ENCODE data around the gene PAPOLB. TPM values are rescaled to one million over a fixed set of nuclear protein-coding genes. Genes with fewer than 3 reads are reported as not detected.

PAPOLB gene
- total RNA-seq, 3 donors from 2014 or later (not counting 1 experiment from before 2014, with no cell fraction given) = 0.14 to 0.36 (median 0.20) TPM

- 83% methylated on average over 22 of the region's 22 CpGs for WGBS (ENCODE audit: insufficient coverage)
- no peaks in the 10 kb centered on the region for H3K9me3 Mint-ChIP-seq
Measured at GRCh38 chr7:4842319-4843064, 19.3 kb downstream of the PAPOLB start.

GRCh38 chr7:4841836-4842235 lies 20.0 kb downstream of the PAPOLB start:
- no peak overlapping the region for H3K27ac Mint-ChIP-seq
- ATAC-seq (no peak), DNase-seq (no peak)
- H3K27me3 Mint-ChIP-seq (ENCODE audit: low read depth in 2 of 2) = peaks cover 0 to 9% of the 10 kb centered on the region in 2 donors
- no peaks in the 10 kb centered on the region for H3K9me3 Mint-ChIP-seq
- WGBS (ENCODE audit: insufficient coverage) = 91% methylated on average over 13 of the region's 13 CpGs
- peaks cover 2% of the 10 kb centered on the region for H3K27me3 ChIP-seq (ENCODE audit: control insufficient read depth, insufficient read depth, low read length)
- intact Hi-C loops (cut with micrococcal nuclease) = no loop called here
- H3K4me1 ChIP-seq (ENCODE audit: control insufficient read depth, insufficient read depth, low read length) = no peaks in the 10 kb centered on the region
- peaks cover 0 to 5% of the 10 kb centered on the region in 2 donors for H3K4me1 Mint-ChIP-seq
- no peaks in the 10 kb centered on the region for H3K9me3 ChIP-seq (ENCODE audit: control insufficient read depth, insufficient read depth, low read length)
- no peaks in the 10 kb centered on the region for H3K36me3 Mint-ChIP-seq
- H3K27ac ChIP-seq (ENCODE audit: low read length) = no peak overlapping the region
- TF ChIP-seq, protein P1, sequence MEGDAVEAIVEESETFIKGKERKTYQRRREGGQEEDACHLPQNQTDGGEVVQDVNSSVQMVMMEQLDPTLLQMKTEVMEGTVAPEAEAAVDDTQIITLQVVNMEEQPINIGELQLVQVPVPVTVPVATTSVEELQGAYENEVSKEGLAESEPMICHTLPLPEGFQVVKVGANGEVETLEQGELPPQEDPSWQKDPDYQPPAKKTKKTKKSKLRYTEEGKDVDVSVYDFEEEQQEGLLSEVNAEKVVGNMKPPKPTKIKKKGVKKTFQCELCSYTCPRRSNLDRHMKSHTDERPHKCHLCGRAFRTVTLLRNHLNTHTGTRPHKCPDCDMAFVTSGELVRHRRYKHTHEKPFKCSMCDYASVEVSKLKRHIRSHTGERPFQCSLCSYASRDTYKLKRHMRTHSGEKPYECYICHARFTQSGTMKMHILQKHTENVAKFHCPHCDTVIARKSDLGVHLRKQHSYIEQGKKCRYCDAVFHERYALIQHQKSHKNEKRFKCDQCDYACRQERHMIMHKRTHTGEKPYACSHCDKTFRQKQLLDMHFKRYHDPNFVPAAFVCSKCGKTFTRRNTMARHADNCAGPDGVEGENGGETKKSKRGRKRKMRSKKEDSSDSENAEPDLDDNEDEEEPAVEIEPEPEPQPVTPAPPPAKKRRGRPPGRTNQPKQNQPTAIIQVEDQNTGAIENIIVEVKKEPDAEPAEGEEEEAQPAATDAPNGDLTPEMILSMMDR (IDR thresholded peaks at IDR 0.05) = no peak
- H3K36me3 ChIP-seq (ENCODE audit: control insufficient read depth, insufficient read depth, low read length) = no peaks in the 10 kb centered on the region
- H3K4me3 Mint-ChIP-seq = no peak overlapping the region
- H3K4me3 ChIP-seq (ENCODE audit: low read length) = no peak overlapping the region

More at GRCh38 chr7:4842319-4843064, 19.3 kb downstream of the PAPOLB start:
- no peak overlapping the region for H3K27ac ChIP-seq (ENCODE audit: low read length)
- Mint-ChIP-seq H3K36me3 (no peaks in the 10 kb centered on the region), H3K4me1 (no peaks in the 10 kb centered on the region), H3K27ac (no peak overlapping the region), H3K4me3 (no peak overlapping the region), H3K27me3 (ENCODE audit: low read depth in 2 of 2) (peaks cover 0 to 7% of the 10 kb centered on the region in 2 donors)
- H3K4me3 ChIP-seq (ENCODE audit: low read length) = no peak overlapping the region
- no peak for DNase-seq
- no peaks in the 10 kb centered on the region for H3K9me3 ChIP-seq (ENCODE audit: control insufficient read depth, insufficient read depth, low read length)
- H3K27me3 ChIP-seq (ENCODE audit: control insufficient read depth, insufficient read depth, low read length) = peaks cover 2% of the 10 kb centered on the region
- intact Hi-C loops (cut with micrococcal nuclease) = no loop called here
- TF ChIP-seq, protein P1 (IDR thresholded peaks at IDR 0.05) = no peak
- no peak for ATAC-seq
- H3K4me1 ChIP-seq (ENCODE audit: control insufficient read depth, insufficient read depth, low read length) = no peaks in the 10 kb centered on the region
- no peaks in the 10 kb centered on the region for H3K36me3 ChIP-seq (ENCODE audit: control insufficient read depth, insufficient read depth, low read length)

DNA sequence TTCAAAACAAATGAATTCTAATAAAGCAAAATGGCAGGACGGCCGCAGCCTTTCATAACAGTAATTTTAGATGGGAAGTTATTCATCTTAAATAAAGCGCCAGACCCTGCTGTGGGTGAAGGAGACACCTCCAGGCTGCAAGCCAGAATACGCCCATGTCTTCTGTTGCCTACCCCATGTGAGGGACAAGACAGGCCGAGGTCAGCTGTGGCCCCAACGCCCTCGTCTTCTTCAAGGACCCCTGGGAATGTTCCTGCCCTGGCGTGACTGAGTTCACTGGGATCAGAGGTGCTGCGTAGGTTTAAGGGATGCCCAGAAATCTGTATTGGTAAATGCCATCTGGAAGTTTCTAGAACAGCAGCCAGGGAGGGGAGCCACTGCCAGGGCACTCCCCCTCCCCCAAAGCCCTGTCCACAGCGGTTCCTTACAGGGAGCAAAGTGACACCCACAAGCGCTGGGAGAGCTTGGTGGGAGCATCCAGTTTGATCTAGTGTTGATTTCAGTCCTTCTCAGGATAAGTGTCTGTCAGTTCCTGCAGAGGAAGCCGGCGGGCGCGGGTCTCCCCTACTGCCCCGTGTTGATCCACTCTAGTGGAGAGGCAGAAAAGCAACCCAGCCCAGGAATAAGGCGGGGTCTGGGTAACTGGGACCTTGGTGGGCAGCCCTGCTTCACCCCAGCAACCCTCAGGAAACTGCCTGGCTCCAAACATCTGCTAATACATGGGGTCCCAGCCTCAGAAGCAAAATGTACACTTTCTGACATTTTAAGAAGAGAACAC lies 20.6 kb downstream of the PAPOLB start:
- H3K36me3 Mint-ChIP-seq = no peaks in the 10 kb centered on the region

More for the DNA sequence above, 20.6 kb downstream of the PAPOLB start:
- no peak overlapping the region for H3K27ac Mint-ChIP-seq
- DNase-seq (no peak), ATAC-seq (no peak)
- Histone ChIP-seq H3K36me3 (ENCODE audit: control insufficient read depth, insufficient read depth, low read length) (no peaks in the 10 kb centered on the region), H3K4me3 (ENCODE audit: low read length) (no peak overlapping the region), H3K9me3 (ENCODE audit: control insufficient read depth, insufficient read depth, low read length) (no peaks in the 10 kb centered on the region), H3K4me1 (ENCODE audit: control insufficient read depth, insufficient read depth, low read length) (no peaks in the 10 kb centered on the region), H3K27ac (ENCODE audit: low read length) (no peak overlapping the region), H3K27me3 (ENCODE audit: control insufficient read depth, insufficient read depth, low read length) (peaks cover 2% of the 10 kb centered on the region)
- no peaks in the 10 kb centered on the region for H3K9me3 Mint-ChIP-seq
- H3K4me3 Mint-ChIP-seq = no peak overlapping the region
- intact Hi-C loops (cut with micrococcal nuclease) = no loop called here
- H3K4me1 Mint-ChIP-seq = peaks cover 0 to 5% of the 10 kb centered on the region in 2 donors
- WGBS (ENCODE audit: insufficient coverage) = 95% methylated on average over 17 of the region's 17 CpGs
- TF ChIP-seq, protein P1 (IDR thresholded peaks at IDR 0.05) = no peak
- H3K27me3 Mint-ChIP-seq (ENCODE audit: low read depth in 2 of 2) = peaks cover 0 to 9% of the 10 kb centered on the region in 2 donors
